ENCODE measurements around the gene FFAR2. TPM values are rescaled to one million over a fixed set of nuclear protein-coding genes. Genes with fewer than 3 reads are reported as not detected.
A peak's percentile ranks its signal among the peaks of the same experiment; 100 is the strongest.

The FFAR2 gene
- total RNA-seq, 1 experiment from 2014 or later: not detected

- no TSS peak for BruUV-seq (replicated peaks)
- Histone ChIP-seq H3K4me3 (ENCODE audit: low read depth, low read length) (no peak overlapping the region), H3K9me3 (no peaks in the 10 kb centered on the region), H3K4me1 (peaks cover 34% of the 10 kb centered on the region), H3K36me3 (ENCODE audit: control insufficient read depth, insufficient read depth, low read length) (no peaks in the 10 kb centered on the region), H3K27me3 (replicated peaks; ENCODE audit: control insufficient read depth, insufficient read depth, low read length) (no peaks in the 10 kb centered on the region)
- Mint-ChIP-seq H3K36me3 (ENCODE audit: insufficient read depth, unreplicated experiment) (peaks cover 6% of the 10 kb centered on the region), H3K4me1 (ENCODE audit: low read depth, unreplicated experiment) (peaks cover 25% of the 10 kb centered on the region), H3K27ac (ENCODE audit: unreplicated experiment) (peak overlapping the region; percentile 16), H3K9me3 (ENCODE audit: unreplicated experiment) (no peaks in the 10 kb centered on the region), H3K27me3 (ENCODE audit: insufficient read depth, unreplicated experiment) (no peaks in the 10 kb centered on the region), H3K4me3 (ENCODE audit: unreplicated experiment) (peak overlapping the region; percentile 40)
- intact Hi-C loops (cut with micrococcal nuclease; ENCODE audit: unreplicated experiment): no loop called here
- peak in 1 of 2 experiments; percentile 50 for DNase-seq
- no peak for TF ChIP-seq CTCF (IDR thresholded peaks at IDR 0.05; ENCODE audit: insufficient read depth in 1 of 2, low read depth in 1 of 2, low read length in 1 of 2, severe bottlenecking in 1 of 2, unreplicated experiment in 1 of 2)
- ChIA-PET POLR2A (interaction anchor here (0.9 to 1.8 kb wide), 3 partner anchors 9 to 27 kb away, joined by 5 to 8 read pairs (median 6); no protein-coding TSS in a partner anchor), CTCF (interaction anchor here (0.8 to 2.0 kb wide), 10 partner anchors 9 to 179 kb away, joined by 3 to 29 read pairs (median 4); no protein-coding TSS in a partner anchor)
Measured at GRCh38 chr19:35486268-35486708, 38.2 kb downstream of the FFAR2 start.

- Histone ChIP-seq H3K27me3 (replicated peaks; ENCODE audit: control insufficient read depth, insufficient read depth, low read length) (no peaks in the 10 kb centered on the region), H3K36me3 (ENCODE audit: control insufficient read depth, insufficient read depth, low read length) (no peaks in the 10 kb centered on the region), H3K4me3 (ENCODE audit: low read depth, low read length) (no peak overlapping the region), H3K9me3 (no peaks in the 10 kb centered on the region), H3K4me1 (peaks cover 34% of the 10 kb centered on the region)
- Mint-ChIP-seq H3K27me3 (ENCODE audit: insufficient read depth, unreplicated experiment) (no peaks in the 10 kb centered on the region), H3K4me3 (ENCODE audit: unreplicated experiment) (no peak overlapping the region), H3K27ac (ENCODE audit: unreplicated experiment) (no peak overlapping the region), H3K4me1 (ENCODE audit: low read depth, unreplicated experiment) (peaks cover 25% of the 10 kb centered on the region), H3K9me3 (ENCODE audit: unreplicated experiment) (no peaks in the 10 kb centered on the region), H3K36me3 (ENCODE audit: insufficient read depth, unreplicated experiment) (peaks cover 6% of the 10 kb centered on the region)
- BruUV-seq (replicated peaks): no TSS peak
- no peak for TF ChIP-seq CTCF (IDR thresholded peaks at IDR 0.05; ENCODE audit: insufficient read depth in 1 of 2, low read depth in 1 of 2, low read length in 1 of 2, severe bottlenecking in 1 of 2, unreplicated experiment in 1 of 2)
- ChIA-PET CTCF (interaction anchor here (1.7 to 2.0 kb wide), 2 partner anchors 7 to 135 kb away, joined by 9 to 29 read pairs; no protein-coding TSS in a partner anchor), POLR2A (no interaction called here)
- intact Hi-C loops (cut with micrococcal nuclease; ENCODE audit: unreplicated experiment): no loop called here
- no peak for DNase-seq
Measured at GRCh38 chr19:35487656-35488182, 39.7 kb downstream of the FFAR2 start.

GRCh38 chr19:35488677-35489076 is 40.6 kb downstream of the FFAR2 start:
- Histone ChIP-seq H3K4me3 (ENCODE audit: low read depth, low read length) (no peak overlapping the region), H3K9me3 (no peaks in the 10 kb centered on the region), H3K36me3 (ENCODE audit: control insufficient read depth, insufficient read depth, low read length) (no peaks in the 10 kb centered on the region), H3K27me3 (replicated peaks; ENCODE audit: control insufficient read depth, insufficient read depth, low read length) (no peaks in the 10 kb centered on the region), H3K4me1 (peaks cover 34% of the 10 kb centered on the region)
- intact Hi-C loops (cut with micrococcal nuclease; ENCODE audit: unreplicated experiment): no loop called here
- POLR2A ChIA-PET: no interaction called here
- no peak for DNase-seq
- TF ChIP-seq CTCF (IDR thresholded peaks at IDR 0.05; ENCODE audit: insufficient read depth in 1 of 2, low read depth in 1 of 2, low read length in 1 of 2, severe bottlenecking in 1 of 2, unreplicated experiment in 1 of 2): no peak
- peaks cover 6% of the 10 kb centered on the region for H3K36me3 Mint-ChIP-seq (ENCODE audit: insufficient read depth, unreplicated experiment)
- CTCF ChIA-PET: no interaction called here
- H3K27ac Mint-ChIP-seq (ENCODE audit: unreplicated experiment): no peak overlapping the region
- BruUV-seq (replicated peaks): no TSS peak
- no peaks in the 10 kb centered on the region for H3K9me3 Mint-ChIP-seq (ENCODE audit: unreplicated experiment)
- peaks cover 25% of the 10 kb centered on the region for H3K4me1 Mint-ChIP-seq (ENCODE audit: low read depth, unreplicated experiment)
- H3K27me3 Mint-ChIP-seq (ENCODE audit: insufficient read depth, unreplicated experiment): no peaks in the 10 kb centered on the region
- H3K4me3 Mint-ChIP-seq (ENCODE audit: unreplicated experiment): no peak overlapping the region

All from Caco-2 (cell line).